HG03354 (cell line): ENCODE results near the gene NSD2.

Source experiments
- ATAC-seq: cut with Tn5 transposase; IDR thresholded peaks from one replicate; pipeline ENCODE4 v1.9.1; 2021; ENCODE audit warnings: mild to moderate bottlenecking; ENCODE audit not compliant: unreplicated experiment, poor library complexity, severe bottlenecking

NSD2 gene

GRCh38 chr4:1978741-1979476 lies 107.7 kb downstream of the NSD2 start:
- no peak for ATAC-seq

GRCh38 chr4:1979477-1980196 lies 108.4 kb downstream of the NSD2 start:
- no peak for ATAC-seq

- no peak for ATAC-seq
Measured at GRCh38 chr4:1980561-1981041, 109.4 kb downstream of the NSD2 start.

GRCh38 chr4:1981251-1982058 lies 110.3 kb downstream of the NSD2 start:
- no peak for ATAC-seq

- ATAC-seq: no peak
Measured at GRCh38 chr4:1982124-1983052, 111.2 kb downstream of the NSD2 start.

GRCh38 chr4:1983053-1983845 lies 112.1 kb downstream of the NSD2 start:
- no peak for ATAC-seq

GRCh38 chr4:1983846-1984405 lies 112.7 kb downstream of the NSD2 start:
- ATAC-seq: no peak

GRCh38 chr4:1984406-1985191 lies 113.4 kb downstream of the NSD2 start:
- no peak for ATAC-seq

GRCh38 chr4:1985294-1985693 lies 114.1 kb downstream of the NSD2 start:
- ATAC-seq: no peak

- no peak for ATAC-seq
Measured at GRCh38 chr4:1985780-1986577, 114.8 kb downstream of the NSD2 start.

- ATAC-seq: no peak
Measured at GRCh38 chr4:1986578-1987210, 115.5 kb downstream of the NSD2 start.

GRCh38 chr4:1987296-1987695 lies 116.1 kb downstream of the NSD2 start:
- no peak for ATAC-seq

- no peak for ATAC-seq
Measured at GRCh38 chr4:1987721-1988326, 116.6 kb downstream of the NSD2 start.

- no peak for ATAC-seq
Measured at GRCh38 chr4:1988327-1988724, 117.1 kb downstream of the NSD2 start.

- no peak for ATAC-seq
Measured at GRCh38 chr4:1989533-1990347, 118.5 kb downstream of the NSD2 start.
